Trophoblast cell (in vitro differentiated cells and primary cell): ENCODE results near the gene TFPI.
"Not testable (repeated sequence)": the region's sequence is repeated elsewhere in the genome, so short reads cannot be mapped to it uniquely, and the experiment has no call there.

Experiments used
- DNase-seq, 2 donors: peaks; one replicate each; pipeline ENCODE4 v3.0.0-alpha.2; 2016
- H2AFZ ChIP-seq: 2 replicates; pipeline ENCODE4 v1.6.1; 2013; ENCODE audit warnings: low read length, moderate library complexity, mild to moderate bottlenecking; ENCODE audit not compliant: insufficient read depth, poor library complexity
- H2AK5ac ChIP-seq: 2 replicates; pipeline ENCODE4 v1.6.1; 2013; ENCODE audit warnings: mild to moderate bottlenecking, low read length
- H2BK120ac ChIP-seq: 2 replicates; pipeline ENCODE4 v1.6.1; 2013; ENCODE audit warnings: low read length, mild to moderate bottlenecking, moderate library complexity; ENCODE audit not compliant: insufficient read depth, poor library complexity
- H2BK12ac ChIP-seq: 2 replicates; pipeline ENCODE4 v1.6.1; 2013; ENCODE audit warnings: mild to moderate bottlenecking, low read length, moderate library complexity
- H2BK5ac ChIP-seq: 2 replicates; pipeline ENCODE4 v1.6.1; 2013; ENCODE audit warnings: low read length, low read depth, moderate library complexity, mild to moderate bottlenecking; ENCODE audit not compliant: poor library complexity
- H3K14ac ChIP-seq: 2 replicates; pipeline ENCODE4 v1.6.1; 2013; ENCODE audit warnings: mild to moderate bottlenecking, low read length
- H3K18ac ChIP-seq: 2 replicates; pipeline ENCODE4 v1.6.1; 2013; ENCODE audit warnings: mild to moderate bottlenecking, low read length
- H3K23ac ChIP-seq: 2 replicates; pipeline ENCODE4 v1.6.1; 2013; ENCODE audit warnings: low read length
- H3K27ac ChIP-seq: 2 replicates; pipeline ENCODE4 v1.5.1; 2013; ENCODE audit warnings: low read depth, mild to moderate bottlenecking, inconsistent platforms, low read length, moderate library complexity
- H3K27me3 ChIP-seq: 2 replicates; pipeline ENCODE4 v1.6.1; 2013; ENCODE audit warnings: inconsistent platforms, mild to moderate bottlenecking, low read length, moderate library complexity; ENCODE audit not compliant: insufficient read depth
- H3K36me3 ChIP-seq, 2 experiments: 1 replicate in 1 of 2; 2 replicates in 1 of 2; pipeline ENCODE4 v1.6.1; 2013; ENCODE audit warnings: low read length in 2 of 2, mild to moderate bottlenecking in 2 of 2, moderate library complexity in 1 of 2; ENCODE audit not compliant: insufficient read depth in 2 of 2, control insufficient read depth in 1 of 2
- H3K4ac ChIP-seq: 2 replicates; pipeline ENCODE4 v1.6.1; 2013; ENCODE audit warnings: low read depth, mild to moderate bottlenecking, low read length, moderate library complexity
- H3K4me1 ChIP-seq, 2 experiments: 1 replicate in 1 of 2; 2 replicates in 1 of 2; pipeline ENCODE4 v1.6.1; 2013; ENCODE audit warnings: low read length in 2 of 2, mild to moderate bottlenecking in 2 of 2, moderate library complexity in 1 of 2; ENCODE audit not compliant: insufficient read depth in 2 of 2, control insufficient read depth in 1 of 2
- H3K4me2 ChIP-seq: 2 replicates; pipeline ENCODE4 v1.6.1; 2013; ENCODE audit warnings: inconsistent platforms, mild to moderate bottlenecking, low read length, moderate library complexity
- H3K4me3 ChIP-seq: 2 replicates; pipeline ENCODE4 v1.5.1; 2013; ENCODE audit warnings: mild to moderate bottlenecking, low read depth, low read length, inconsistent platforms
- H3K79me1 ChIP-seq: one replicate; pipeline ENCODE4 v1.6.1; 2013; ENCODE audit warnings: low read length
- H3K79me2 ChIP-seq: 2 replicates; pipeline ENCODE4 v1.6.1; 2013; ENCODE audit warnings: low read length, mild to moderate bottlenecking; ENCODE audit not compliant: control insufficient read depth, insufficient read depth, poor library complexity
- H3K9ac ChIP-seq: 2 replicates; pipeline ENCODE4 v1.6.1; 2013; ENCODE audit warnings: mild to moderate bottlenecking, low read length
- H3K9me3 ChIP-seq: 2 replicates; pipeline ENCODE4 v1.6.1; 2013; ENCODE audit warnings: low read depth, mild to moderate bottlenecking, control low read depth, inconsistent platforms, low read length; ENCODE audit not compliant: insufficient read depth
- H4K12ac ChIP-seq: 2 replicates; pipeline ENCODE4 v1.6.1; 2013; ENCODE audit warnings: low read depth, mild to moderate bottlenecking, low read length, moderate library complexity
- H4K8ac ChIP-seq: 2 replicates; pipeline ENCODE4 v1.6.1; 2013; ENCODE audit warnings: low read depth, mild to moderate bottlenecking, low read length, moderate library complexity
- H4K91ac ChIP-seq: one replicate; pipeline ENCODE4 v1.6.1; 2013; ENCODE audit warnings: low read depth, mild to moderate bottlenecking, low read length, moderate library complexity
- WGBS: extraction: QIAGEN DNeasy Blood & Tissue Kit; methylation state at CpG from one replicate; pipeline ENCODE4 v1.1.7; 2013; ENCODE audit warnings: missing lambda C conversion rate; ENCODE audit not compliant: insufficient read length, insufficient coverage; ENCODE audit errors: extremely low coverage; 5-methylcytosine and 5-hydroxymethylcytosine counted together

Gene TFPI

DNA sequence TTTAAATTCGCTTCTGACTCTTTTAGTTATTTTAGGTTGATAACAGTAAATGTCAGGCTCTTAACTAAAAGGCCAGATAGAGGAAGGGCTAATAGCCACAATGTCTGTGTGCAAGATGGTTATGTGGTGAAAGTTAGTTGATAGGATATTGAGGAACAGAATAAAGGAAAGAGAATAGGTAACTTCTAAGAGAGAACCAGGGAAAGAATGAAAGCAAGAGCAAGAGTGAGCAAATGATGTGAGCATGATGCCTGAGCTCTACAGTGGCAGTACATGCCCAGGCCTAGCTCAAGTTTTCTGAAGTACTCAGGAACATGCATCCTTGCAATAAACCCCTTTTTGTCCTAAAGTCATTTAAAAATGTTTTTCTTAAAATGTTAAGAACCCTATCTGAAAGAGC, 12.5 kb upstream of the TFPI start:
- Histone ChIP-seq H3K4ac (no peak overlapping the region), H3K9me3 (no peaks in the 10 kb centered on the region), H2AK5ac (no peak overlapping the region), H2AFZ (no peak overlapping the region), H4K91ac (no peak overlapping the region), H3K4me1 (no peaks in the 10 kb centered on the region), H3K23ac (no peak overlapping the region), H4K8ac (no peak overlapping the region), H4K12ac (no peak overlapping the region), H3K14ac (no peak overlapping the region), H3K4me3 (no peak overlapping the region), H3K36me3 (no peaks in the 10 kb centered on the region), H2BK5ac (no peak overlapping the region), H3K27me3 (no peaks in the 10 kb centered on the region), H3K18ac (no peak overlapping the region), H3K27ac (no peak overlapping the region), H2BK12ac (no peak overlapping the region), H3K9ac (no peak overlapping the region), H2BK120ac (no peak overlapping the region), H3K79me2 (no peaks in the 10 kb centered on the region), H3K79me1 (no peaks in the 10 kb centered on the region), H3K4me2 (no peak overlapping the region)
- no CpG with 5 or more reads among the region's 1 CpG for WGBS
- DNase-seq = no peak

DNA sequence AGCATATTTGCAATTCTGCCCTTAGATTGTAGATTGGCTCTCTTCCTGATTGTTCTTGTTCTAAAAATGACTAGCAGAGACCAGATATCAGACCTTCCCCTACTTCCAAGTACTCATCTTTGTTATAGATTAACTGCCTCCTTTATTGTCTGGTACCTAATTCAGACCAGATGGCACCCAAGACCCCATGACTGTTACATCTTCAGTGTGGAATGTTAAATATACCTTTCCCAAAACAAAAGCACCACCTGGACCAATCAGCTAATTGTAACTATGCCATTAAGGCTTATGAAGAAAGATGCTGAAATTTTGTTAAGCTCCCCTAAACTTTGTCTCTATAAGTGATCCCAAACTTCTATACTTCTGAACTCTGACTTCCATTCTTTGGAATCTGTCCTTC, 12.0 kb upstream of the TFPI start:
- Histone ChIP-seq H3K36me3 (no peaks in the 10 kb centered on the region), H3K27ac (no peak overlapping the region), H3K4me2 (no peak overlapping the region), H3K79me2 (no peaks in the 10 kb centered on the region), H3K9me3 (no peaks in the 10 kb centered on the region), H3K14ac (no peak overlapping the region), H2BK5ac (no peak overlapping the region), H3K9ac (no peak overlapping the region), H2AK5ac (no peak overlapping the region), H4K91ac (no peak overlapping the region), H3K4me1 (no peaks in the 10 kb centered on the region), H3K27me3 (no peaks in the 10 kb centered on the region), H4K12ac (no peak overlapping the region), H2BK12ac (no peak overlapping the region), H3K79me1 (no peaks in the 10 kb centered on the region), H3K23ac (no peak overlapping the region), H3K4ac (no peak overlapping the region), H3K4me3 (no peak overlapping the region), H3K18ac (no peak overlapping the region), H2AFZ (no peak overlapping the region), H2BK120ac (no peak overlapping the region), H4K8ac (no peak overlapping the region)
- no peak for DNase-seq

DNA sequence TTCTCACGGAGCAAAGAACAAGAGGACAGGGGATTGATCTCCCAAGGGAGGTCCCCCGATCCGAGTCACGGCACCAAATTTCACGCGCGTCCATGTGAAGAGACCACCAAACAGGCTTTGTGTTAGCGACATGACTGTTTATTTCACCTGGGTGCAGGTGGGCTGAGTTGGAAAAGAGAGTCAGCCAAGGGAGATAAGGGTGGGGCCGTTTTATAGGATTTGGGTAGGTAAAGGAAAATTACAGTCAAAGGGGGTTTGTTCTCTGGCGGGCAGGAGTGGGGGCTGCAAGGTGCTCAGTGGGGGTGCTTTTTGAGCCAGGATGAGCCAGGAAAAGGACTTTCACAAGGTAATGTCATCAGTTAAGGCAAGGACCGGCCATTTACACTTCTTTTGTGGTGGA, 11.4 kb upstream of the TFPI start:
- H3K79me2 ChIP-seq, H3K27me3 ChIP-seq, H2AK5ac ChIP-seq, H3K4me1 ChIP-seq, H2BK12ac ChIP-seq, H2BK5ac ChIP-seq, H4K91ac ChIP-seq, DNase-seq, H3K23ac ChIP-seq, H3K9me3 ChIP-seq, H3K4me3 ChIP-seq, H3K18ac ChIP-seq, H3K79me1 ChIP-seq, H2AFZ ChIP-seq, H3K4ac ChIP-seq, H3K4me2 ChIP-seq, H2BK120ac ChIP-seq, H3K14ac ChIP-seq, H3K9ac ChIP-seq, H3K36me3 ChIP-seq, H4K8ac ChIP-seq, H3K27ac ChIP-seq, H4K12ac ChIP-seq: not testable (repeated sequence)
- no CpG with 5 or more reads among the region's 11 CpGs for WGBS

DNA sequence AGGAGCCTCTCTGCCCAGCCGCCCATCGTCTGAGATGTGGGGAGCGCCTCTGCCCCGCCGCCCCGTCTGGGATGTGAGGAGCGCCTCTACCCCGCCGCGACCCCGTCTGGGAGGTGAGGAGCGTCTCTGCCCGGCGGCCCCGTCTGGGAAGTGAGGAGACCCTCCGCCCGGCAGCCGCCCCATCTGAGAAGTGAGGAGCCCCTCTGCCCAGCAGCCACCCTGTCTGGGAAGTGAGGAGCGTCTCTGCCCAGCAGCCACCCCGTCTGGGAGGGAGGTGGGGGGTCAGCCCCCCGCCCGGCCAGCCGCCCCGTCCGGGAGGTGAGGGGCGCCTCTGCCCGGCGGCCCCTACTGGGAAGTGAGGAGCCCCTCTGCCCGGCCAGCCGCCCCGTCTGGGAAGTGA, 2.3 kb upstream of the TFPI start:
- not testable (repeated sequence) for H4K12ac ChIP-seq, H3K27ac ChIP-seq, H2BK120ac ChIP-seq, DNase-seq, H3K27me3 ChIP-seq, H3K4ac ChIP-seq, H4K91ac ChIP-seq, H2AK5ac ChIP-seq, H3K79me2 ChIP-seq, H3K23ac ChIP-seq, H3K14ac ChIP-seq, H2BK12ac ChIP-seq, H3K4me2 ChIP-seq, H3K9ac ChIP-seq, H3K79me1 ChIP-seq, H3K4me3 ChIP-seq, H2AFZ ChIP-seq, H3K18ac ChIP-seq, H3K9me3 ChIP-seq, H3K4me1 ChIP-seq, H2BK5ac ChIP-seq, H3K36me3 ChIP-seq
- peak overlapping the region; percentile 19 for H4K8ac ChIP-seq
- no CpG with 5 or more reads among the region's 31 CpGs for WGBS

DNA sequence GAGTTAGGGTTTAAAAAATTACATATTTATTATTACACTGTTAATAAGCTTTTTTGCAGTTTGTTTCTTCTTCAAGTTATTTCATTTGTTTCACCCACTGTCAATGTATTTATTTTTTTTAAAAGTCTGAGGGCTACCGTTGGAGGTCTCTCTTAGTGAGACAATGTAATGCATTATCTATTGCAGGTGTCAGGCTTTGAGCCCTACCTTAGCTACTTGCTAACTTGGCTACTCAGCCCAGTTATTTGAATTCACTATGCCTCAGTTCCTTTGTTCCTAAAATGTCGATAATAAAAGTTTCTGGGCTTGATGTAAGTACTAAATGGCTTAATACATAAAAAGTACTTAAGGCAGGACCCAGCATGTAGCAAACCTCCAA, 458 bp upstream of the TFPI start:
- Histone ChIP-seq H3K27ac (no peak overlapping the region), H3K4me3 (no peak overlapping the region), H3K4me2 (no peak overlapping the region), H3K4ac (no peak overlapping the region), H3K14ac (no peak overlapping the region), H2BK12ac (no peak overlapping the region), H4K12ac (no peak overlapping the region), H3K79me1 (no peaks in the 10 kb centered on the region), H3K4me1 (no peaks in the 10 kb centered on the region), H3K36me3 (peaks cover 0 to 2% of the 10 kb centered on the region in 2 experiments), H4K91ac (no peak overlapping the region), H3K79me2 (no peaks in the 10 kb centered on the region), H3K23ac (no peak overlapping the region), H2AFZ (no peak overlapping the region), H2BK120ac (no peak overlapping the region), H2BK5ac (no peak overlapping the region), H4K8ac (no peak overlapping the region), H3K9ac (no peak overlapping the region), H3K9me3 (no peaks in the 10 kb centered on the region), H3K18ac (no peak overlapping the region), H2AK5ac (no peak overlapping the region), H3K27me3 (no peaks in the 10 kb centered on the region)
- DNase-seq = no peak
- no CpG with 5 or more reads among the region's 2 CpGs for WGBS
